Measurements from ENCODE around the gene KIAA1328. TPM values are rescaled to one million over a fixed set of nuclear protein-coding genes. Genes with fewer than 3 reads are reported as not detected.

Gene KIAA1328
- total RNA-seq, 4 donors from 2014 or later: 2.3 to 18.7 (median 5.8) TPM

GRCh38 chr18:37173384-37173783 lies 344.5 kb downstream of the KIAA1328 start:
- TF ChIP-seq POLR2A (IDR thresholded peaks at IDR 0.05) (no peak), CTCF (IDR thresholded peaks at IDR 0.05) (no peak)
- H3K36me3 ChIP-seq: peaks cover 0 to 15% (median 0%) of the 10 kb centered on the region in 3 donors
- WGBS, 2 donors: 82 to 86% methylated on average over 2 of the region's 2 CpGs
- H3K9me3 ChIP-seq: no peaks in the 10 kb centered on the region
- intact Hi-C loops (cut with DNase I): no loop called here
- H3K4me1 ChIP-seq: no peaks in the 10 kb centered on the region
- H3K27ac ChIP-seq: no peak overlapping the region
- H3K27me3 ChIP-seq: no peaks in the 10 kb centered on the region
- DNase-seq: no peak
- H3K4me3 ChIP-seq: no peak overlapping the region

- H3K4me3 ChIP-seq: no peak overlapping the region
- peaks cover 0 to 15% (median 0%) of the 10 kb centered on the region in 3 donors for H3K36me3 ChIP-seq
- WGBS, 2 donors: 78 to 100% methylated on average over 1 of the region's 1 CpG
- TF ChIP-seq POLR2A (IDR thresholded peaks at IDR 0.05) (no peak), CTCF (IDR thresholded peaks at IDR 0.05) (no peak)
- DNase-seq: no peak
- no peak overlapping the region for H3K27ac ChIP-seq
- intact Hi-C loops (cut with DNase I): no loop called here
- no peaks in the 10 kb centered on the region for H3K4me1 ChIP-seq
- H3K9me3 ChIP-seq: no peaks in the 10 kb centered on the region
- H3K27me3 ChIP-seq: no peaks in the 10 kb centered on the region
Observed at GRCh38 chr18:37175727-37176620, 347.0 kb downstream of the KIAA1328 start.

GRCh38 chr18:37176621-37176934 lies 347.7 kb downstream of the KIAA1328 start:
- no peak for TF ChIP-seq CTCF (IDR thresholded peaks at IDR 0.05)
- no peak for TF ChIP-seq POLR2A (IDR thresholded peaks at IDR 0.05)
- intact Hi-C loops (cut with DNase I): no loop called here
- DNase-seq: no peak
- Histone ChIP-seq H3K36me3 (peaks cover 0 to 15% (median 0%) of the 10 kb centered on the region in 3 donors), H3K27ac (no peak overlapping the region), H3K4me1 (no peaks in the 10 kb centered on the region), H3K27me3 (no peaks in the 10 kb centered on the region), H3K4me3 (no peak overlapping the region), H3K9me3 (no peaks in the 10 kb centered on the region)

- DNase-seq: no peak
- intact Hi-C loops (cut with DNase I): no loop called here
Observed at GRCh38 chr18:37179384-37179783, 350.5 kb downstream of the KIAA1328 start.

More at GRCh38 chr18:37179384-37179783, 350.5 kb downstream of the KIAA1328 start:
- no peaks in the 10 kb centered on the region for H3K4me1 ChIP-seq
- no peak overlapping the region for H3K4me3 ChIP-seq
- H3K27me3 ChIP-seq: no peaks in the 10 kb centered on the region
- no peaks in the 10 kb centered on the region for H3K36me3 ChIP-seq
- no peaks in the 10 kb centered on the region for H3K9me3 ChIP-seq
- no peak overlapping the region for H3K27ac ChIP-seq
- TF ChIP-seq CTCF (IDR thresholded peaks at IDR 0.05): no peak

All from esophagus squamous epithelium (tissue), 5 donors.